HEK293 (cell line): ENCODE measurements around the gene FMNL1.

Experiments used
- BCL11A ChIP-seq: fragments of 450-650 bp; formaldehyde crosslinking; IDR thresholded peaks from 2 replicates; pipeline ENCODE4 v1.5.1; 2016; ENCODE audit warnings: low read depth, missing biosample characterization, missing genetic modification characterization
- KLF16 ChIP-seq: fragments of 450-650 bp; formaldehyde crosslinking; IDR thresholded peaks from 2 replicates; pipeline ENCODE4 v1.5.1; 2017; ENCODE audit warnings: missing biosample characterization, missing genetic modification characterization
- YY1 ChIP-seq: fragments of 450-650 bp; formaldehyde crosslinking; IDR thresholded peaks from 2 replicates; pipeline ENCODE4 v1.5.1; 2018; ENCODE audit warnings: missing biosample characterization, missing genetic modification characterization
- ZBTB1 ChIP-seq: fragments of 450-650 bp; formaldehyde crosslinking; IDR thresholded peaks from 2 replicates; pipeline ENCODE4 v1.5.1; 2016; ENCODE audit warnings: missing biosample characterization, missing genetic modification characterization
- ZBTB20 ChIP-seq: fragments of 450-650 bp; formaldehyde crosslinking; IDR thresholded peaks from 2 replicates; pipeline ENCODE4 v1.5.1; 2016; ENCODE audit warnings: missing biosample characterization, missing genetic modification characterization
- ZBTB8A ChIP-seq: fragments of 450-650 bp; formaldehyde crosslinking; IDR thresholded peaks from 2 replicates; pipeline ENCODE4 v1.5.1; 2016; ENCODE audit warnings: missing biosample characterization, missing genetic modification characterization
- ZNF23 ChIP-seq: fragments of 450-650 bp; formaldehyde crosslinking; IDR thresholded peaks from 2 replicates; pipeline ENCODE4 v1.5.1; 2016; ENCODE audit warnings: missing biosample characterization, missing genetic modification characterization, borderline replicate concordance
- ZNF776 ChIP-seq: fragments of 450-650 bp; formaldehyde crosslinking; IDR thresholded peaks from 2 replicates; pipeline ENCODE4 v1.5.0; 2017; ENCODE audit warnings: missing biosample characterization, missing genetic modification characterization, borderline replicate concordance
- ZNF830 ChIP-seq: fragments of 450-650 bp; IDR thresholded peaks from 2 replicates; pipeline ENCODE4 v1.5.0; 2018; ENCODE audit warnings: missing biosample characterization, missing genetic modification characterization, low read depth, mild to moderate bottlenecking, moderate library complexity
- ZNF843 ChIP-seq: fragments of 450-650 bp; formaldehyde crosslinking; IDR thresholded peaks from 2 replicates; pipeline ENCODE4 v1.5.1; 2016; ENCODE audit warnings: missing biosample characterization, missing genetic modification characterization
- TF ChIP-seq, protein P1 (sequence below): fragments of 450-650 bp; formaldehyde crosslinking; IDR thresholded peaks from 2 replicates; pipeline ENCODE4 v1.5.1; 2016; ENCODE audit warnings: missing biosample characterization, missing genetic modification characterization
- TF ChIP-seq, protein P2 (sequence below): fragments of 450-650 bp; formaldehyde crosslinking; IDR thresholded peaks from 2 replicates; pipeline ENCODE4 v1.5.1; 2016; ENCODE audit warnings: missing biosample characterization, missing genetic modification characterization
- TF ChIP-seq, protein P3 (sequence below): fragments of 450-650 bp; formaldehyde crosslinking; optimal IDR thresholded peaks from 2 replicates; pipeline ENCODE3; 2016; ENCODE audit warnings: missing biosample characterization, mild to moderate bottlenecking, missing genetic modification characterization
- TF ChIP-seq, protein P4 (sequence below): fragments of 450-650 bp; formaldehyde crosslinking; IDR thresholded peaks from 2 replicates; pipeline ENCODE4 v1.5.1; 2016; ENCODE audit warnings: missing biosample characterization, missing genetic modification characterization, low read depth

DNA sequence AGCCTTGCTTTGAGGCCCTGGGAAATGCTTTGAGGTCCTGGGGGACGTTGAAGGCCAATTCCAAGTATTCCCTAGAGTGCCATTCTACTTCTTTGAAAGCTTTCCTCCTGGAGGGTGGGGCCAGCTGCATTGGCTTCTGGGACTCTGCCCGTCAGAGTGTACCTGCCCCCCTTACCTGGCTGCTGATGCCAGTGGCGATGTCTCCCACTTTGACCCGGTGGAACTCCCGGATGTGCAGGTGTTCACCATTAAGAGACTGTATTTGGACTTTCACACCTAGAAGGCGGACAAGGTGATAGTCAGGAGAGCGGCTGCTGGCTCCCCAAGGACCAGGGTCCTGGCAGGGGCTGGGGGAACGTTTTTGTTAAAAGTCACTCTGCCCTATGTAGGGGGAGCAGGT, 43.3 kb downstream of the FMNL1 start:
- TF ChIP-seq, protein P1, sequence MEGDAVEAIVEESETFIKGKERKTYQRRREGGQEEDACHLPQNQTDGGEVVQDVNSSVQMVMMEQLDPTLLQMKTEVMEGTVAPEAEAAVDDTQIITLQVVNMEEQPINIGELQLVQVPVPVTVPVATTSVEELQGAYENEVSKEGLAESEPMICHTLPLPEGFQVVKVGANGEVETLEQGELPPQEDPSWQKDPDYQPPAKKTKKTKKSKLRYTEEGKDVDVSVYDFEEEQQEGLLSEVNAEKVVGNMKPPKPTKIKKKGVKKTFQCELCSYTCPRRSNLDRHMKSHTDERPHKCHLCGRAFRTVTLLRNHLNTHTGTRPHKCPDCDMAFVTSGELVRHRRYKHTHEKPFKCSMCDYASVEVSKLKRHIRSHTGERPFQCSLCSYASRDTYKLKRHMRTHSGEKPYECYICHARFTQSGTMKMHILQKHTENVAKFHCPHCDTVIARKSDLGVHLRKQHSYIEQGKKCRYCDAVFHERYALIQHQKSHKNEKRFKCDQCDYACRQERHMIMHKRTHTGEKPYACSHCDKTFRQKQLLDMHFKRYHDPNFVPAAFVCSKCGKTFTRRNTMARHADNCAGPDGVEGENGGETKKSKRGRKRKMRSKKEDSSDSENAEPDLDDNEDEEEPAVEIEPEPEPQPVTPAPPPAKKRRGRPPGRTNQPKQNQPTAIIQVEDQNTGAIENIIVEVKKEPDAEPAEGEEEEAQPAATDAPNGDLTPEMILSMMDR: no peak
- TF ChIP-seq ZNF776 (tag by site-specific recombination) (no peak), ZBTB8A (no peak), BCL11A (tag by site-specific recombination) (no peak), YY1 (no peak), ZNF843 (tag by site-specific recombination) (no peak), ZNF830 (tag by site-specific recombination) (no peak), ZNF23 (tag by site-specific recombination) (no peak), ZBTB20 (tag by site-specific recombination) (no peak), ZBTB1 (no peak), KLF16 (no peak)
- TF ChIP-seq, protein P2, sequence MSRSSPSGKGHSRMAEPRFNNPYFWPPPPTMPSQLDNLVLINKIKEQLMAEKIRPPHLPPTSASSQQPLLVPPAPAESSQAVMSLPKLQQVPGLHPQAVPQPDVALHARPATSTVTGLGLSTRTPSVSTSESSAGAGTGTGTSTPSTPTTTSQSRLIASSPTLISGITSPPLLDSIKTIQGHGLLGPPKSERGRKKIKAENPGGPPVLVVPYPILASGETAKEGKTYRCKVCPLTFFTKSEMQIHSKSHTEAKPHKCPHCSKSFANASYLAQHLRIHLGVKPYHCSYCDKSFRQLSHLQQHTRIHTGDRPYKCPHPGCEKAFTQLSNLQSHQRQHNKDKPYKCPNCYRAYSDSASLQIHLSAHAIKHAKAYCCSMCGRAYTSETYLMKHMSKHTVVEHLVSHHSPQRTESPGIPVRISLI (tag by site-specific recombination): no peak
- TF ChIP-seq, protein P3, sequence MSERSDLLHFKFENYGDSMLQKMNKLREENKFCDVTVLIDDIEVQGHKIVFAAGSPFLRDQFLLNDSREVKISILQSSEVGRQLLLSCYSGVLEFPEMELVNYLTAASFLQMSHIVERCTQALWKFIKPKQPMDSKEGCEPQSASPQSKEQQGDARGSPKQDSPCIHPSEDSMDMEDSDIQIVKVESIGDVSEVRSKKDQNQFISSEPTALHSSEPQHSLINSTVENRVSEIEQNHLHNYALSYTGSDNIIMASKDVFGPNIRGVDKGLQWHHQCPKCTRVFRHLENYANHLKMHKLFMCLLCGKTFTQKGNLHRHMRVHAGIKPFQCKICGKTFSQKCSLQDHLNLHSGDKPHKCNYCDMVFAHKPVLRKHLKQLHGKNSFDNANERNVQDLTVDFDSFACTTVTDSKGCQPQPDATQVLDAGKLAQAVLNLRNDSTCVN (tag by site-specific recombination): no peak
- TF ChIP-seq, protein P4, sequence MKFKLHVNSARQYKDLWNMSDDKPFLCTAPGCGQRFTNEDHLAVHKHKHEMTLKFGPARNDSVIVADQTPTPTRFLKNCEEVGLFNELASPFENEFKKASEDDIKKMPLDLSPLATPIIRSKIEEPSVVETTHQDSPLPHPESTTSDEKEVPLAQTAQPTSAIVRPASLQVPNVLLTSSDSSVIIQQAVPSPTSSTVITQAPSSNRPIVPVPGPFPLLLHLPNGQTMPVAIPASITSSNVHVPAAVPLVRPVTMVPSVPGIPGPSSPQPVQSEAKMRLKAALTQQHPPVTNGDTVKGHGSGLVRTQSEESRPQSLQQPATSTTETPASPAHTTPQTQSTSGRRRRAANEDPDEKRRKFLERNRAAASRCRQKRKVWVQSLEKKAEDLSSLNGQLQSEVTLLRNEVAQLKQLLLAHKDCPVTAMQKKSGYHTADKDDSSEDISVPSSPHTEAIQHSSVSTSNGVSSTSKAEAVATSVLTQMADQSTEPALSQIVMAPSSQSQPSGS (tag by site-specific recombination): no peak
